ENCODE results near the gene TTC23.

DNA sequence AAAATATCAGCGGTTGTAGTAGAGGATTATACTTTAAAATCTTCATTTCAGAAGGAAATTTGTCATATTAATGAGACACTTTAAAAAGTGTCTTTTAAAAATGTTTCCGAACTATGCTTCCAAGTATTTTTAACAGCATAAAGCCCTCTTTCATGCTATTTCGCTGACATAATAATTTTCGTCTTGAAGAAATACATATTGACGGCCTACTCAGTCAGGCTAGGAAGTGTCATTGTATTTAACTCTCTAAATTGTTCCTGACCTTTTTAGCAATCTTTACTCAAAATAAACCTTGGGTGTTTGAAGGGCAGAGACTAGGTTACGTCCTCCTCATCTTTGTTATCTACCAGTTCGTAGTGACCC lies 1.1 kb upstream of the TTC23 start:
- no peak for TF ChIP-seq POLR2A (IDR thresholded peaks at IDR 0.05; ENCODE audit: low read length)
- TF ChIP-seq GATA1 (IDR thresholded peaks at IDR 0.05; ENCODE audit: low read depth, low read length), result no peak

Measured in erythroblast (primary cell).